Esophagus (tissue), 2 donors: ENCODE measurements around the gene MICAL3. TPM values are rescaled to one million over a fixed set of nuclear protein-coding genes. Genes with fewer than 3 reads are reported as not detected.

Experiments
- H3K27ac ChIP-seq, 2 donors: one replicate each; pipeline ENCODE4 v1.5.1; 2013; ENCODE audit warnings: low read depth in 2 of 2, mild to moderate bottlenecking in 2 of 2, inconsistent platforms in 1 of 2, low read length in 1 of 2, moderate library complexity in 1 of 2
- H3K27me3 ChIP-seq, 2 donors: one replicate each; pipeline ENCODE4 v1.6.1; 2013; ENCODE audit warnings: low read length in 2 of 2, control low read depth in 1 of 2, mild to moderate bottlenecking in 1 of 2; ENCODE audit not compliant: insufficient read depth in 2 of 2, control insufficient read depth in 1 of 2
- H3K36me3 ChIP-seq, 2 donors: one replicate each; pipeline ENCODE4 v1.6.1; 2013; ENCODE audit warnings: low read length in 1 of 2; ENCODE audit not compliant: control insufficient read depth in 2 of 2, insufficient read depth in 2 of 2
- H3K4me1 ChIP-seq, 2 donors: one replicate each; pipeline ENCODE4 v1.6.1; 2013; ENCODE audit warnings: low read length in 1 of 2; ENCODE audit not compliant: control insufficient read depth in 2 of 2, insufficient read depth in 2 of 2
- H3K4me3 ChIP-seq, 2 donors: one replicate each; pipeline ENCODE4 v1.5.1; 2013; ENCODE audit warnings: low read length in 2 of 2, mild to moderate bottlenecking in 2 of 2, low read depth in 1 of 2, moderate library complexity in 1 of 2
- H3K9me3 ChIP-seq, 2 donors: one replicate each; pipeline ENCODE4 v1.6.1; 2013; ENCODE audit warnings: mild to moderate bottlenecking in 2 of 2, low read depth in 1 of 2, low read length in 1 of 2, moderate library complexity in 1 of 2; ENCODE audit not compliant: control insufficient read depth in 2 of 2, insufficient read depth in 1 of 2
- WGBS, 2 donors: extraction: QIAGEN DNeasy Blood & Tissue Kit; methylation state at CpG; one replicate each; pipeline ENCODE4 v1.1.7; 2013; 5-methylcytosine and 5-hydroxymethylcytosine counted together
- polyA plus RNA-seq, 2 donors: library from polyadenylated mRNA; stranded (reverse); fragments of 200-250 nt; gene quantifications; one replicate each; pipeline ENCODE4 v1.2.3, GENCODE V29; 2013
- donor health status: healthy with polysubstance abuse.
- donor health status: Bipolar disorder and iron deficiency.

The MICAL3 gene
- polyA plus RNA-seq, 2 donors = 6.2 to 13.3 TPM

GRCh38 chr22:17911312-17911705 lies 113.1 kb downstream of the MICAL3 start:
- Histone ChIP-seq H3K4me3 (no peak overlapping the region), H3K4me1 (peaks cover 8 to 9% of the 10 kb centered on the region in 2 donors), H3K36me3 (peaks cover 2 to 4% of the 10 kb centered on the region in 2 donors), H3K27ac (peak overlapping the region; percentile 26 to 44), H3K27me3 (no peaks in the 10 kb centered on the region), H3K9me3 (no peaks in the 10 kb centered on the region)
- WGBS, 2 donors = 82 to 92% methylated on average over 6 of the region's 6 CpGs

- Histone ChIP-seq H3K4me1 (peaks cover 8 to 9% of the 10 kb centered on the region in 2 donors), H3K27me3 (no peaks in the 10 kb centered on the region), H3K27ac (peak overlapping the region; percentile 28 to 75), H3K9me3 (no peaks in the 10 kb centered on the region), H3K36me3 (peaks cover 4 to 6% of the 10 kb centered on the region in 2 donors), H3K4me3 (no peak overlapping the region)
- WGBS, 2 donors = 37 to 42% methylated on average over 12 of the region's 12 CpGs
These were observed 113.6 kb downstream of the MICAL3 start for GRCh38 chr22:17910561-17911311.

- WGBS, 2 donors = 80 to 81% methylated on average over 9 of the region's 9 CpGs
- no peak overlapping the region for H3K4me3 ChIP-seq
These were observed 116.7 kb downstream of the MICAL3 start for GRCh38 chr22:17907748-17908051.

DNA sequence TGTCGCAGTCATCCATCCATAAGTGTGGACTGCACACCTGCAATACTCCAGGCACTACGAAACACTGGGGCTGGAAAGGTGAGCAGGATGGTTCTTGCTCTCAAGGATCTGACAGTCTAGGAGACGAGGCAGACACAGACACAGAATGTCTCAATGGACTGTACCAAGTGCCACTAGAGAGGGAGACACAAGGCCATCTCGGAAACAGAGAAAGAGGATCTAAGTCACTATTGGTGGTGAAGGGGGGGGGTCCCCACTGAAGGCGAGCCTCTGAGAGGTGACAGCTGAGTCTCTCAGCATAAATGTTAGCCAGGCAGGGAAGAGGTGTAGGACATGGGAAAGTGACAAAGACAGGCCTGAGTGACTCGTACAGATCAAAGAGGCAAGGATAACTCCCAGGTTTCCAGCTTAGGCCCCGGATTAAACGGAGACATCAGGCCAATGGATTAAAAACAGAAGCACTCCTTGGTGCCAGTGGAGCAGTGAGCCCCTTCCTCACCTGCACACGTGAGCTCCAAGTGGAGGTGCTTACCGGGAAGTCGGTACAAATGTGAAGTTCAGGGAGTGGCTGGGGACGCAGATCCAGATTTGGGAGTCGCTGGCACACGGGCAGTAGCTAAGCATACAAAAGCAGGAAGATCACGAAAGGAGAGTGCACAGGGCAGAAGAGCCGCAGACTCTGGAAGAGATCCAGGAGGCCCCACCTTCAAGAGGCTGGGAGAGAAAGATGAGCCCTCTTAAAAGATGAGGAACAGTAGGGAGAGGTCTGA lies 117.2 kb downstream of the MICAL3 start:
- WGBS, 2 donors = 74 to 75% methylated on average over 16 of the region's 16 CpGs
- Histone ChIP-seq H3K4me3 (no peak overlapping the region), H3K27ac (peak overlapping the region in 1 of 2 donors; percentile 25)

More at GRCh38 chr22:17907748-17908051, 116.7 kb downstream of the MICAL3 start:
- Histone ChIP-seq H3K4me1 (peaks cover 8 to 13% of the 10 kb centered on the region in 2 donors), H3K27me3 (no peaks in the 10 kb centered on the region), H3K27ac (no peak overlapping the region), H3K36me3 (peaks cover 10 to 17% of the 10 kb centered on the region in 2 donors), H3K9me3 (no peaks in the 10 kb centered on the region)

DNA sequence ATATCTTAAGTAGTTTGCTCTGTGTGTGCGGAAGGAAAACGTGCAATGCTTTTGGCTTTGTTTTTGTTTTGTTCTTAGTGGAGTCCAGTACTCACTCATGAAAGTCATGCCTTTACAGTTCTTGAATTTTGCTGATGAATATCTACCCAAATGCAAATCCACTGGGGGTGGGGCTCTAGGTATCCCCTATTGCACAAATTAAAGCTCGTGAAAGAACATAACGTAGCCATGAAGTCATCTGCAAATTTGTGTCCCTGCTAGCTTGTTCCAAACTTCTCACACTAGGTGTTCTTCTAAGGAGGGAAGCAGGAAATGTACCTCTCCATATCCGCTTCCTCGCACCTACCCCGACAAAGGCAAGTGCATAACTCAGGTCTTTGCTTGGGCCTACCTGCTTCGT lies 118.9 kb downstream of the MICAL3 start:
- Histone ChIP-seq H3K36me3 (peaks cover 12 to 24% of the 10 kb centered on the region in 2 donors), H3K4me3 (no peak overlapping the region), H3K27me3 (no peaks in the 10 kb centered on the region), H3K27ac (no peak overlapping the region), H3K4me1 (peaks cover 5 to 10% of the 10 kb centered on the region in 2 donors), H3K9me3 (no peaks in the 10 kb centered on the region)
- 94 to 95% methylated on average over 8 of the region's 8 CpGs for WGBS, 2 donors

More for the DNA sequence above, 117.2 kb downstream of the MICAL3 start:
- Histone ChIP-seq H3K27me3 (no peaks in the 10 kb centered on the region), H3K9me3 (no peaks in the 10 kb centered on the region), H3K4me1 (peaks cover 8 to 13% of the 10 kb centered on the region in 2 donors), H3K36me3 (peaks cover 10 to 22% of the 10 kb centered on the region in 2 donors)

- peaks cover 4 to 10% of the 10 kb centered on the region in 2 donors for H3K4me1 ChIP-seq
- H3K27ac ChIP-seq = no peak overlapping the region
- no peak overlapping the region for H3K4me3 ChIP-seq
- H3K9me3 ChIP-seq = no peaks in the 10 kb centered on the region
- peaks cover 22 to 24% of the 10 kb centered on the region in 2 donors for H3K36me3 ChIP-seq
- 60 to 70% methylated on average over 10 of the region's 10 CpGs for WGBS, 2 donors
- H3K27me3 ChIP-seq = no peaks in the 10 kb centered on the region
These were observed 120.6 kb downstream of the MICAL3 start for GRCh38 chr22:17903564-17904295.

- Histone ChIP-seq H3K36me3 (peaks cover 27 to 29% of the 10 kb centered on the region in 2 donors), H3K4me3 (no peak overlapping the region), H3K4me1 (peaks cover 3 to 9% of the 10 kb centered on the region in 2 donors), H3K27me3 (no peaks in the 10 kb centered on the region), H3K9me3 (no peaks in the 10 kb centered on the region), H3K27ac (no peak overlapping the region)
- 91 to 96% methylated on average over 8 of the region's 8 CpGs for WGBS, 2 donors
These were observed 121.4 kb downstream of the MICAL3 start for GRCh38 chr22:17902960-17903359.

- Histone ChIP-seq H3K27me3 (no peaks in the 10 kb centered on the region), H3K4me1 (no peaks in the 10 kb centered on the region), H3K9me3 (no peaks in the 10 kb centered on the region), H3K36me3 (peaks cover 17 to 21% of the 10 kb centered on the region in 2 donors), H3K4me3 (no peak overlapping the region), H3K27ac (no peak overlapping the region)
- WGBS, 2 donors = 94% methylated on average over 8 of the region's 8 CpGs
These were observed 126.0 kb downstream of the MICAL3 start for GRCh38 chr22:17898375-17898774.

GRCh38 chr22:17897858-17898257 lies 126.5 kb downstream of the MICAL3 start:
- H3K27ac ChIP-seq = no peak overlapping the region
- H3K4me3 ChIP-seq = no peak overlapping the region
- no peaks in the 10 kb centered on the region for H3K4me1 ChIP-seq
- H3K27me3 ChIP-seq = no peaks in the 10 kb centered on the region
- H3K36me3 ChIP-seq = peaks cover 17 to 24% of the 10 kb centered on the region in 2 donors
- WGBS, 2 donors = 88 to 90% methylated on average over 4 of the region's 4 CpGs
- no peaks in the 10 kb centered on the region for H3K9me3 ChIP-seq
